H1 (cell line): ENCODE data around the gene SND1. TPM values are rescaled to one million over a fixed set of nuclear protein-coding genes. Genes with fewer than 3 reads are reported as not detected.

Experiments used
- CTCF ChIA-PET: fragments of 300-600 bp; sonication (Branson Sonifier 250); formaldehyde crosslinking; loops from one replicate; lab custom pipeline; 2021; ENCODE audit not compliant: partially characterized antibody; lab: Charles Lee
- POLR2A ChIA-PET: fragments of 300-600 bp; sonication (Branson Sonifier 250); formaldehyde crosslinking; loops from one replicate; lab custom pipeline; 2021; ENCODE audit warnings: inconsistent platforms; ENCODE audit not compliant: partially characterized antibody; lab: Charles Lee
- DNase-seq, 2 experiments: peaks; one replicate each; pipeline versions ENCODE4 v3.0.0 to v3.0.0-alpha.2; 2010 to 2022; ENCODE audit warnings: low spot score in 2 of 2, low read depth in 1 of 2, mixed read lengths in 1 of 2
- FAIRE-seq: peaks from 2 replicates; lab custom pipeline; 2011; peaks lifted over from hg19 to GRCh38; lab: Jason Lieb, UNC
- H2AFZ ChIP-seq: 2 replicates; pipeline ENCODE4 v1.8.1; 2012; ENCODE audit warnings: low read length, inconsistent platforms
- H2AK5ac ChIP-seq: 2 replicates; pipeline ENCODE4 v1.6.1; 2013; ENCODE audit warnings: low read depth, low read length
- H2BK120ac ChIP-seq: replicated peaks from 2 replicates; pipeline ENCODE3; 2013; ENCODE audit warnings: low read depth, low read length, inconsistent platforms
- H2BK12ac ChIP-seq: 2 replicates; pipeline ENCODE4 v1.6.1; 2013; ENCODE audit warnings: low read depth, low read length
- H2BK15ac ChIP-seq: 2 replicates; pipeline ENCODE4 v1.6.1; 2013; ENCODE audit warnings: low read length
- H2BK20ac ChIP-seq: 2 replicates; pipeline ENCODE4 v1.6.1; 2013; ENCODE audit warnings: low read length
- H2BK5ac ChIP-seq: 2 replicates; pipeline ENCODE4 v1.6.1; 2013; ENCODE audit warnings: low read depth, low read length
- H3K14ac ChIP-seq: 2 replicates; pipeline ENCODE4 v1.6.1; 2013; ENCODE audit warnings: inconsistent platforms; ENCODE audit not compliant: insufficient read length
- H3K18ac ChIP-seq: 2 replicates; pipeline ENCODE4 v1.6.1; 2013; ENCODE audit warnings: low read length; ENCODE audit errors: extremely low read depth
- H3K23ac ChIP-seq: 2 replicates; pipeline ENCODE4 v1.6.1; 2013; ENCODE audit warnings: inconsistent platforms; ENCODE audit not compliant: insufficient read length
- H3K23me2 ChIP-seq: 2 replicates; pipeline ENCODE4 v1.6.1; 2013; ENCODE audit warnings: low read depth, low read length
- H3K27ac ChIP-seq: 2 replicates; pipeline ENCODE4 v1.6.1; 2011; ENCODE audit warnings: low read depth, low read length, inconsistent platforms
- H3K27me3 ChIP-seq, 4 experiments: replicated peaks in 1 of 4; 1 replicate in 1 of 4; 2 replicates in 3 of 4; pipeline versions ENCODE4 v1.6.1 to v1.8.1; 2011 to 2013; ENCODE audit warnings: low read length in 3 of 4, mild to moderate bottlenecking in 3 of 4, inconsistent platforms in 2 of 4, mixed read lengths in 2 of 4, moderate library complexity in 1 of 4; ENCODE audit not compliant: control insufficient read depth in 3 of 4, insufficient read depth in 3 of 4; ENCODE audit errors: extremely low read depth in 1 of 4
- H3K36me3 ChIP-seq, 4 experiments: 2 replicates each; pipeline versions ENCODE4 v1.6.1 to v1.8.1; 2011 to 2013; ENCODE audit warnings: mild to moderate bottlenecking in 4 of 4, low read length in 3 of 4, moderate library complexity in 2 of 4, control low read depth in 1 of 4, inconsistent platforms in 1 of 4; ENCODE audit not compliant: insufficient read depth in 4 of 4, control insufficient read depth in 2 of 4
- H3K4ac ChIP-seq: replicated peaks from 2 replicates; pipeline ENCODE3; 2013; ENCODE audit warnings: low read length, low read depth, mixed read lengths, inconsistent platforms; ENCODE audit not compliant: insufficient read length
- H3K4me1 ChIP-seq, 4 experiments: replicated peaks in 1 of 4; 1 replicate in 1 of 4; 2 replicates in 3 of 4; pipeline versions ENCODE4 v1.6.1 to v1.8.1; 2011 to 2013; ENCODE audit warnings: low read length in 3 of 4, inconsistent platforms in 2 of 4, mixed read lengths in 1 of 4; ENCODE audit not compliant: insufficient read depth in 4 of 4, control insufficient read depth in 3 of 4
- H3K4me2 ChIP-seq, 2 experiments: 2 replicates each; pipeline versions ENCODE4 v1.6.1 to v1.8.1; 2011 to 2013; ENCODE audit warnings: low read depth in 2 of 2, low read length in 2 of 2, control low read depth in 1 of 2, inconsistent platforms in 1 of 2, mild to moderate bottlenecking in 1 of 2; ENCODE audit not compliant: insufficient read depth in 1 of 2
- H3K4me3 ChIP-seq, 4 experiments: fragments of 200-600, 300-600 bp in 1 of 4; sonication (generic), shearing (Covaris generic), sonication (Bioruptor Twin) in 1 of 4; 2 replicates each; pipeline versions ENCODE4 v1.5.1 to v1.8.1; 2011 to 2016; ENCODE audit warnings: low read length in 4 of 4, low read depth in 3 of 4, control low read depth in 2 of 4, inconsistent platforms in 2 of 4, mild to moderate bottlenecking in 2 of 4, mixed read lengths in 1 of 4, moderate library complexity in 1 of 4; ENCODE audit not compliant: insufficient read depth in 2 of 4; ENCODE audit errors: extremely low read depth in 1 of 4
- H3K56ac ChIP-seq: replicated peaks from 2 replicates; pipeline ENCODE3; 2013; ENCODE audit warnings: low read depth, mild to moderate bottlenecking, mixed read lengths, low read length, inconsistent platforms; ENCODE audit not compliant: insufficient read length
- H3K79me1 ChIP-seq: 2 replicates; pipeline ENCODE4 v1.6.1; 2013; ENCODE audit warnings: low read depth, low read length, control low read depth
- H3K79me2 ChIP-seq, 2 experiments: 2 replicates each; pipeline versions ENCODE4 v1.6.1 to v1.8.1; 2012 to 2013; ENCODE audit warnings: low read length in 2 of 2, mild to moderate bottlenecking in 2 of 2, inconsistent platforms in 1 of 2; ENCODE audit not compliant: insufficient read depth in 2 of 2, control insufficient read depth in 1 of 2
- H3K9ac ChIP-seq, 4 experiments: replicated peaks in 1 of 4; 1 replicate in 1 of 4; 2 replicates in 3 of 4; pipeline versions ENCODE4 v1.6.1 to v1.8.1; 2011 to 2013; ENCODE audit warnings: low read depth in 3 of 4, low read length in 3 of 4, control low read depth in 2 of 4, mild to moderate bottlenecking in 2 of 4, moderate library complexity in 2 of 4, inconsistent platforms in 1 of 4; ENCODE audit errors: extremely low read depth in 1 of 4
- H3K9me3 ChIP-seq, 2 experiments: 2 replicates each; pipeline versions ENCODE4 v1.6.1 to v1.8.1; 2012 to 2013; ENCODE audit warnings: mild to moderate bottlenecking in 2 of 2, moderate library complexity in 2 of 2, control low read depth in 1 of 2, inconsistent platforms in 1 of 2, low read depth in 1 of 2, low read length in 1 of 2, mixed read lengths in 1 of 2; ENCODE audit not compliant: insufficient read depth in 2 of 2
- H4K20me1 ChIP-seq, 2 experiments: replicated peaks in 1 of 2; 2 replicates each; pipeline versions ENCODE3 to v1.8.1; 2011 to 2013; ENCODE audit warnings: inconsistent platforms in 2 of 2, low read length in 2 of 2, mild to moderate bottlenecking in 1 of 2; ENCODE audit not compliant: insufficient read depth in 2 of 2, control insufficient read depth in 1 of 2
- H4K5ac ChIP-seq: 2 replicates; pipeline ENCODE4 v1.6.1; 2013; ENCODE audit warnings: low read length, low read depth, mixed read lengths, inconsistent platforms; ENCODE audit not compliant: insufficient read length
- H4K8ac ChIP-seq: 2 replicates; pipeline ENCODE4 v1.8.0; 2013; ENCODE audit warnings: mild to moderate bottlenecking, moderate library complexity, low read length, inconsistent platforms; ENCODE audit not compliant: insufficient read depth; ENCODE audit errors: extremely low read depth
- H4K91ac ChIP-seq: replicated peaks from 2 replicates; pipeline ENCODE3; 2013; ENCODE audit warnings: low read length, mixed read lengths, inconsistent platforms; ENCODE audit not compliant: insufficient read length
- CBX8 ChIP-seq: fragments of 300-800, 300-1000 bp; sonication (generic); IDR thresholded peaks from 2 replicates; pipeline ENCODE4 v1.7.1; 2016; ENCODE audit warnings: low read depth, low read length, borderline replicate concordance
- GTF2F1 ChIP-seq: IDR thresholded peaks from 2 replicates; pipeline ENCODE4 v1.6.1; 2012; ENCODE audit warnings: low read depth, low read length, improper control_type of control experiment, borderline replicate concordance
- JUN ChIP-seq: IDR thresholded peaks from 2 replicates; pipeline ENCODE4 v1.6.1; 2011; ENCODE audit warnings: low read depth, mild to moderate bottlenecking, improper control_type of control experiment, low read length
- JUND ChIP-seq: IDR thresholded peaks from 2 replicates; pipeline ENCODE4 v1.6.1; 2011; ENCODE audit warnings: mild to moderate bottlenecking, improper control_type of control experiment, low read length
- NRF1 ChIP-seq: IDR thresholded peaks from 2 replicates; pipeline ENCODE4 v1.6.1; 2011; ENCODE audit warnings: mild to moderate bottlenecking, low read depth, low read length, improper control_type of control experiment
- SP4 ChIP-seq: IDR thresholded peaks from 2 replicates; pipeline ENCODE4 v1.6.1; 2012; ENCODE audit warnings: low read length, inconsistent platforms
- SRF ChIP-seq: IDR thresholded peaks from 2 replicates; pipeline ENCODE4 v1.6.1; 2011; ENCODE audit warnings: mild to moderate bottlenecking, low read depth, low read length, moderate library complexity
- TAF7 ChIP-seq: optimal IDR thresholded peaks from 2 replicates; pipeline ENCODE3; 2011; ENCODE audit warnings: low read depth, mild to moderate bottlenecking, inconsistent platforms, low read length, moderate library complexity, borderline replicate concordance
- ZNF274 ChIP-seq: IDR thresholded peaks from 2 replicates; pipeline ENCODE4 v1.7.0; 2012; ENCODE audit warnings: low read length, borderline replicate concordance; ENCODE audit errors: extremely low read depth
- WGBS, 2 experiments: shearing (Covaris generic) in 1 of 2; methylation state at CpG; one replicate each; pipeline versions ENCODE4 v1.1.6 to v1.1.7; 2013 to 2015; ENCODE audit warnings: low lambda C conversion rate in 2 of 2, mixed read lengths in 2 of 2, inconsistent platforms in 1 of 2, low coverage in 1 of 2, missing lambda C conversion rate in 1 of 2; ENCODE audit not compliant: insufficient replicate concordance in 2 of 2, insufficient coverage in 1 of 2, insufficient read length in 1 of 2; ENCODE audit errors: extremely low coverage in 1 of 2, missing lambda C conversion rate in 1 of 2; 5-methylcytosine and 5-hydroxymethylcytosine counted together
- polyA plus RNA-seq, 7 experiments: library from polyadenylated mRNA; depleted of rRNA in 3 of 7; stranded (reverse) in 5 of 7; unstranded in 2 of 7; fragments of >200 nt in 5 of 7; fragments of 200-250 nt in 2 of 7; gene quantifications; 1 replicate in 5 of 7; 2 replicates in 1 of 7; 4 replicates in 1 of 7; pipeline versions ENCODE4 v1.2.1 to v1.2.3, GENCODE V29; 2011 to 2013; ENCODE audit warnings: missing spikeins in 2 of 7, mixed read lengths in 2 of 7
- total RNA-seq: library from RNA; stranded (reverse); fragmentation: NEBNext Ultra II Directional; extraction: Animal tissue kit (Norgen Biotek cat#: 25700); gene quantifications from 2 replicates; pipeline ENCODE4 v1.2.1, GENCODE V29; 2021
- TF ChIP-seq, protein P1 (sequence below): IDR thresholded peaks from 2 replicates; pipeline ENCODE4 v1.6.1; 2012; ENCODE audit warnings: inconsistent platforms
- TF ChIP-seq, protein P2 (sequence below): IDR thresholded peaks from 2 replicates; pipeline ENCODE4 v1.6.1; 2011; ENCODE audit warnings: low read length, improper control_type of control experiment

SND1 gene
- total and polyA plus RNA-seq, 2 of the 8 experiments (the other 6 are each of a cell fraction or from before 2014, with no cell fraction given) = 122 to 290 TPM

GRCh38 chr7:127690806-127691205 is 38.8 kb downstream of the SND1 start:
- no peak overlapping the region for H2BK15ac ChIP-seq
- peaks cover 0 to 1% (median 0%) of the 10 kb centered on the region in 4 experiments; a peak in 1 of 7 replicates for H3K27me3 ChIP-seq
- H3K9me3 ChIP-seq = no peaks in the 10 kb centered on the region
- no peaks in the 10 kb centered on the region for H3K23me2 ChIP-seq
- H4K5ac ChIP-seq = no peak overlapping the region
- no peak overlapping the region for H4K8ac ChIP-seq
- H3K27ac ChIP-seq = no peak overlapping the region
- H2BK5ac ChIP-seq = no peak overlapping the region
- no peak overlapping the region for H4K91ac ChIP-seq
- H2AK5ac ChIP-seq = no peak overlapping the region
- no peak overlapping the region for H3K4me2 ChIP-seq
- no peak overlapping the region for H3K9ac ChIP-seq
- peaks cover 4 to 60% (median 31%) of the 10 kb centered on the region in 4 experiments; a peak in 7 of 8 replicates for H3K36me3 ChIP-seq
- no peak overlapping the region for H3K56ac ChIP-seq
- no peak overlapping the region for H2AFZ ChIP-seq
- H4K20me1 ChIP-seq = peaks cover 0 to 10% of the 10 kb centered on the region in 2 experiments
- peaks cover 0 to 6% (median 2%) of the 10 kb centered on the region in 4 experiments; a peak in 3 of 7 replicates for H3K4me1 ChIP-seq
- peaks cover 7% of the 10 kb centered on the region for H3K79me1 ChIP-seq
- H2BK20ac ChIP-seq = no peak overlapping the region
- H3K18ac ChIP-seq = no peak overlapping the region
- no peak overlapping the region for H2BK120ac ChIP-seq
- DNase-seq (no peak), FAIRE-seq (no peak)
- no peak overlapping the region for H3K4ac ChIP-seq
- peaks cover 0 to 91% of the 10 kb centered on the region in 2 experiments for H3K79me2 ChIP-seq
- POLR2A ChIA-PET = interaction anchor here (1.4 kb wide), 1 partner anchor 26 kb away, joined by 3 read pairs; no protein-coding TSS in a partner anchor
- CTCF ChIA-PET = interaction anchor here (0.8 to 4.4 kb wide), 2 partner anchors 16 to 17 kb away, joined by 3 to 24 read pairs; no protein-coding TSS in a partner anchor
- WGBS, 2 experiments = 93% methylated on average over 3 of the region's 3 CpGs; no CpG with 5 or more reads in 1 of the 2 experiments
- no peak overlapping the region for H3K14ac ChIP-seq
- no peak overlapping the region for H2BK12ac ChIP-seq
- TF ChIP-seq JUND (no peak), ZNF274 (no peak), CBX8 (no peak), SP4 (no peak), SRF (no peak), JUN (no peak), NRF1 (no peak), TAF7 (no peak), GTF2F1 (no peak)
- TF ChIP-seq, protein P1, sequence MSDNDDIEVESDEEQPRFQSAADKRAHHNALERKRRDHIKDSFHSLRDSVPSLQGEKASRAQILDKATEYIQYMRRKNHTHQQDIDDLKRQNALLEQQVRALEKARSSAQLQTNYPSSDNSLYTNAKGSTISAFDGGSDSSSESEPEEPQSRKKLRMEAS = no peak
- TF ChIP-seq, protein P2, sequence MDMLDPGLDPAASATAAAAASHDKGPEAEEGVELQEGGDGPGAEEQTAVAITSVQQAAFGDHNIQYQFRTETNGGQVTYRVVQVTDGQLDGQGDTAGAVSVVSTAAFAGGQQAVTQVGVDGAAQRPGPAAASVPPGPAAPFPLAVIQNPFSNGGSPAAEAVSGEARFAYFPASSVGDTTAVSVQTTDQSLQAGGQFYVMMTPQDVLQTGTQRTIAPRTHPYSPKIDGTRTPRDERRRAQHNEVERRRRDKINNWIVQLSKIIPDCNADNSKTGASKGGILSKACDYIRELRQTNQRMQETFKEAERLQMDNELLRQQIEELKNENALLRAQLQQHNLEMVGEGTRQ = no peak
- no peak overlapping the region for H3K4me3 ChIP-seq
- no peak overlapping the region for H3K23ac ChIP-seq
